HUDEP-2 (cell line): ENCODE data around the gene SLC22A2.
"Not testable (repeated sequence)": the region's sequence is repeated elsewhere in the genome, so short reads cannot be mapped to it uniquely, and the experiment has no call there.

ENCODE experiments used
- DNase-seq, 76 experiments: peaks; one replicate each; lab custom pipeline; 2025; ENCODE audit not compliant: unreplicated experiment in 76 of 76; lab: John Stamatoyannopoulos, UW

Gene SLC22A2

DNA sequence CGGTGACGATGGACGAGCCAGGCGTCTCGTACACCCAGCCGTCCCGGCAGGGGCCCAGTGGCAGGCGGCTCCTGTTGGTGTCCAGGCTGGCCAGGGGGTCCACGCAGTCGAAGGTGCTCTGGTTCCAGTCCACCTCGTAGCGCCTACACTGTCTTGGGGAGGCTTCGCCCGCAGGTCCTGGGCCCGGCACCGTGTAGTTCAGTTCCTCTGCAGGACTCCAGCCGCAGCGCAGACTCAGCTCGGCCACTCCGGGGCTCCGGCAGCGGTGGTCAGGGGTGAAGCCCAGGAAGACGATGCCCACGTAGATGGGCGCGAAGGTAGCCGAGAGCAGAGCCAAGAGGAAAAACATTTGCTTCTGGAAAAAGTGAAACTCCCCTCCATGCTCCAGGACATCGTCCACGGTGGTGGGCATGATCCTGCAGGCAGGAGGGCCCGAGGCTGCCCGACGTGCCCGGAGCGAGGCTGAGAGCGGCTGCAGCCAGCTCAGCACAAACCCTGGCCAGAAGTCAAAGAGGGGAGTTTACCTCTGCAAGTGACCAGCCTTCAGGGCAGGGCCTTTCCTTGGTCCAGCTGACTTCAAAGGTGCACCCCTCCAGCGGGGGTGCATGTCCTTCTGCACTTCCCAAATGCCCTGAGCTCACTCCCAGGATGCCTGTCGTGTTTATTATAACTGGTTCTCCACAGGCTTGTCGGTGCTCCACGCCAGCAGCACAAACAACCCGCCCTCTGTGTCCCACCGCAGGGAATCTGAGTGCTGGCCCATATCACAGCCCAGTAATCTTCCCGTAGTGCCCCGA lies at the start of gene SLC22A2:
TSS of gene SLC22A2 (minus strand) at position 476 of the 797 bp plus-strand sequence. CDS start at position 412, 64 bp downstream.
- no peak for DNase-seq

DNA sequence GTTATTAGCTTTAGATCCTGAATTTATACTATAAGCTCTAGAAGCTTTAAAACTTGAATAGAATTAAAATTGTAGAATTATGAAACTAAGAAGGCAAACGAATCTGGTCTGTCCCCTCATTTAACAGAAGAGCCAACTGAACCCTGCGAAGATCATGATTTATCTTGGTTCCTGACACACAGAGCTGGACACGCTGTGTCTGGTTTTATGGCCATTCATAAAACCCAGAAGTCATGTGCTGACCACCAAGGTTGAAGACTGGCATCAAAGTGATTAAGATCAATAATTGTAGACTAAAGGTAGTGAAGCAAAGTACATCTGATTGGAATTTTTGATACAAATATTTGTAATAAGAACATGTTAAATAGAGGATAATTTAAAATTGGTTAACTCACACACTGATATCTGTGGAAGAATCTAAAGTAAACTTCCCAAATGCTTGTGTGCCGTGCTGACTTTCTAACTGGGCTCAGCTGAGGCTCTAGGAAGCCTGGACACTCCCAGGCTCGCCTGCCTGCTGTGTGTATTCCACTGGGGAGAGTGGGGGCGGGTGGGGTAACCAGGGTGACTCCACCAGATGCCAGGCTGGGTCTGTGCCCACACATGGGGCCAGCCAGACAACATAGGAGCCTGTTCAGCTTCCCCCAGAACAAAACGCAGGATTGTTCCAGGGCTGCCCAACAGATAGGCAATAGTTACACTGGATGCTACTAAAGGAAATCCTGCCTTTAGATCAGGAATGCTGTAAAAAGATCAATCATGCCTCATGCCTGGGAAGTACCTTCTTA lies 47.5 kb upstream of the SLC22A2 start:
- no peak for DNase-seq

- DNase-seq: no peak
Measured at GRCh38 chr6:160303806-160304205, 45.2 kb upstream of the SLC22A2 start.

- not testable (repeated sequence) for DNase-seq
Measured at GRCh38 chr6:160302431-160303082, 43.9 kb upstream of the SLC22A2 start.

- DNase-seq: no peak
Measured at GRCh38 chr6:160301339-160301738, 42.7 kb upstream of the SLC22A2 start.

DNA sequence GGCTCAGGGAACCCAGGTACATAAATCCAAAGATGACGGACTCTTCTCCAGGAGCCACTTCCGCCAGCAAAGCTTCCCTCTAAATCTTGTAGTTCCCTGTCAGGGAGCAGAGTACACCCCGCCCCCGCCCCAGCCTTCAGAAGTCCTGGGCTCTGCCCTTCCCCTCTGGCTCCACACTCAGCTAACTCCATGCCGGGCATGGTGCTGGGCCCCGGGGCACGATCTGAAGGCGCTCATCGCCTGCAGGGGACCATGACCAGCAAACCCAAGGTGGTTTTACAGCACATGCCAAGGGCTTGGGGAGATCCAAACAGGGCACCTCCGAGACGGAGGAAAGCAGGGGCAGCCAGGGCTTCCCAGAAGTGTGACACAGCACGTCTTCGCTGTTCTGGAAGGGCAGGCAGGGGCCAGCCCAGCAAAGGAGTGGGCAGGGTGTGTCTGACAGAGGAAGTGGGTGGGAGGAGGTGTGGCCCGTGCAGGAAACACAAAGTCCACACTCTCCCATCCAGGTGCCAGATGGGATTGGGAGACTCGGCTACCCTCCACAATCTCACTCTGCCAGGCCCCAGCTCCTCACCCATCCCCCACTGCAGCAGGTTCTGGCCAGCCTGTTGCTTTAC lies 41.6 kb upstream of the SLC22A2 start:
- DNase-seq: no peak

DNA sequence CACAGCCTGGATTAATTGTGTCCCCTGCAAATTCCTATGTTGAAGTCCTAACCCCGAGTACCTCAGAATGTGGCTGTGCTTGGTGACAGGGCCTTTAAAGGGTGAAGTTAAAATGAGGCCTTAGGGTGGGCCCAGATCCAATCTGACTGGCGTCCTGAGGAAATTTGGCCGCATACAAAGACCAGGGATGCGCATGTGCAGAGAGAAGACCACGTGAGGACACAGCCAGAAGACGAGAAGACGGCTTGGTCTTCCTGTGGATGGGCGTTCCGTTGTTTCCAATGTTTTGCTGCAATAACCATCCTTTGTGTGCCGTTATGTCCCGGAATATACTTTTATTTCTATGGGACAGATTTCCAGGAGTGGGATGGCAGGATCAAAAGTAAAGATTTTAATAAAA lies 40.9 kb upstream of the SLC22A2 start:
- DNase-seq: no peak

- no peak for DNase-seq
Measured at GRCh38 chr6:160298121-160298520, 39.5 kb upstream of the SLC22A2 start.

GRCh38 chr6:160297310-160297709 lies 38.7 kb upstream of the SLC22A2 start:
- DNase-seq: no peak

DNA sequence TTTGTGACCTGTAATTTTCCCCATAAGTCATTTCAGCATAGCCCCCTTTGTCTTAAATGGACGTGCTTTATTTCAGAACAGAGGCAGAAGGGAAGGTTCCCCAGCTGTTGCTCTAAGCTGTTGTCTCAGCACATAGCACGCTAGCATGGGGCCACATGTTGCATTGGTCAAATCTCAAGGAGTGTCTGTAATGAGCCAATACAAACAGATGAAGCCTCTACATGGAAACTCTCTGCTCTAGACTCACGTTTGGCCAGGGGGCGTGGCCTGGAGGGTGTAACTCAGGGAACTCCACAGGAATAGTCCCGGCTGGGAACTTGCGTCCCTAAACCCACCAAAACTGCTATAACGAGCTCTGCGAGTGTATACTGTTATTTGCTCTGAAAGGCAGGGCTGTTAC lies 35.2 kb upstream of the SLC22A2 start:
- no peak for DNase-seq

DNA sequence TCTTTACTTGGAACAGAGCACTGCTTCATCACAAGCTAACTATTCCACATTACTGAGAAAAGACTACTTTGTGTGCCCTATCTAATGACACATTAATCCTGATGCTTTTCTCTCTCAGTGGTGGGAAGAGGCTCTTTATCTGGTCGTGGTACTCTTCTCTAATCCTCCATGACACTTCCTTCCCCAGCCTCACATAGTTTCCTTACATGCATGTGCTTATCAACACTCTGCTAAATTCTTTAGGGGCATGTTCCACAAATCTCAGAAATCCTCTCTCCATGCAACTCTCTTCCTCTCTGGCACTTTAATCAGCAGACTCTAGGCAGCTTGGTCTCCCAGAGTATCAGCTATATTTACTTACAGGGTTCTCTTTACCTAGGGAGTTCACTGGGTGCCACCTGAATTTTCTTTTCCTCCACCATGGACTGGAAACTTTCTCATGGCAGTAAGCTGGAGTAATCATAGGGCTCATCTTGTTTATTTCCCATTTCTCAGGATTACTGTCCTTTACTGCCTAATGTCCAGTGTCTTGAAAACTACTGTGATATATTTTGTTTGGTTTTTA lies 27.0 kb upstream of the SLC22A2 start:
- no peak for DNase-seq

DNA sequence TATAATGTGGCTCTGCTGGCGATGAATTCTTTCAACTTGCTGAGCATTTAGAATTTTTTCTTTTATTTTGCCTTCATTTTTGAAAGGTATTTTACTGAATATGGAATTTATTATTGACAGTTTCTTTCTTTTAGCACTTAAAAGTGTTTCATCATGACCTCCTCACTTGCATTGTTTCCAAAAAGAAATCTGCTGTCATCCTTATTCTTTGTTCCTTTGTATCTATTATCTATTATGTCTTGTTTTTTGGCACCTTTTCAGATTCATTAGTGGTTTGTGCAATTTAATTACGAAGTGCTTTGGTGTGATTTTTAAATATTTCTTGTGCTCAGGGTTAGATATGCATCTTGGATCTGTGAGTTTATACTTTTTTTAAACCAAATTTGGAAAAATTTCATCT lies 26.0 kb upstream of the SLC22A2 start:
- no peak for DNase-seq

- no peak for DNase-seq
Measured at GRCh38 chr6:160282444-160282843, 23.8 kb upstream of the SLC22A2 start.

GRCh38 chr6:160279850-160280249 lies 21.2 kb upstream of the SLC22A2 start:
- DNase-seq: no peak

DNA sequence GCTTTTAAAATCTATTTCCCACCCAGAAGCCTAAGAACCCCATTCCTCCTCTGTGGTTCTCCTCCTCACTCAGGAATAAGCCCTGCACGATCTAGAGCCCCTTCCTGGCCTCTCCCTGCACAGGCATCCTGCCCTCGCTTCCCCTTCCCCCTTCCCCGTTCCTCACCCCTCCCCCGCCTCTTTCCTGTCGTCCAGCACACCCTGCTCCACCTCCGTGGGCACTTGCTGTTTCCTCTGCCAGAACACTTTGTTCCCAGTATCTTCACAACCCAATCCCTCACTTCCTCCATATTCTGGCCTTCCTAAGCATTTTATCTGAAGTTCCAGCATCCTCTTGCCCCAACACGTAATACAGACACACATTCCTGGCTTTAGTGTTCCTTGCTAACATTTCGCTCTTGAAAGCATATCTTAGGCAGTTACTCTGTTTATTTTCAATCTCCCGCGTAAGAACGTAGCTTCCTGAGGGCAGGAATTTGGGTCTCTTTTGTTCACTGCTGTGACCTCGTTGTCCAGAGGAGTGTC lies 20.2 kb upstream of the SLC22A2 start:
- no peak for DNase-seq

DNA sequence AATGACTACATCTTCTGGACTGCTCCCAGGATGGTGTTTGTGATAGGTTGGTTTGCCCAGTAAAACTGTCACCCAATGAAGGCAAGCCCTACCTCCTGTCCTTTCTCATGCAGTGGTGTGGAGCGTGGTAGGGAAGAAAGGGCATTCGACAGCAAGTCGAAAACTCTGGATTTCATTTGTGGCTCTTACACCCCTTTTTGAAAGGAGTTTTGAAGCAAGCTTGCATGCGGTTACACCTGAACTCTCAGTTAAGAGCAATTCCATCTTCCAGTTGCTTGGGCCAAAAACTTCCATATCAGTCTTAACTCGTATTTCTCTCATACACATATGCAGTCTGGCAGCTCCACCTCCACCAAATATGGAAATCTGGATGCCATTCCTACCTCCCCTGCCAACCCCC lies 19.7 kb upstream of the SLC22A2 start:
- no peak for DNase-seq

DNA sequence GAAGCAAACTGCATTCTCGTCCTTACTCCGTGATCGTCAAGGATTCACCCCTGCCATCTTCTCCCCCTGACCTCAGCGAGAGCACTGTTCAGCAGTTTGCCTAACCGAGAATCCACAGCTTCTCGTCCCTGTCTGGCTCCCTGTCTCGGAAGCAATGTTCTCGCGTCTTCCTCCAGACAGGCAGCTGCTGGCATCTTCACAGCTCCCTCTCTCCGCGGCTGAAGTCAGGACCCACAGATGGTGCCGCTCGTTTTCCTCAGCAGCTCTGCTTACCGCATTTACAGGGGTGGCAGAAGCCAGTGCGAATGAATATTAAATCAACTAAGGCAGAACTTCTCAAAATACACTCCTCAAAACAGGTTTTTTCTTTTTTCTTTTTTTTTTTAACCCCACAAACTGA lies 18.9 kb upstream of the SLC22A2 start:
- no peak for DNase-seq

DNA sequence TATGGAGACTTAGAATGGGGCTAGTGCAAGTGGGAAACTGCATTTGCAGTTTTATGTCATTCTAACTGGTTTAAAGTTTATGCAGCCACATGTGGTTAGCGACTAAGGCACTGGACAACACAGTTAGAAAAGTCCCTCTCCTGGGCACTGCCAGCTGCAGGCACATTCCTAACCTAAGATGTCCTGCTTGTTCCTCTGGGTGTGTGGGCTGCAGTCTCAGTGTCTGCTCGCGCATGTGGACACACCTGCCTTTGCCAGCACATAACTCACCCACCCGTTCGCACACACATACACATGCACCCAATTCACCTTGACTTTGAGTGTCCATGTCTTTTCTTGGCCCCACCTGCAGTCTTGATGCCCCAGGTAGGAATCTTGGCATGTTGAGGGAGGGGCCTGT lies 18.5 kb upstream of the SLC22A2 start:
- no peak for DNase-seq

- no peak for DNase-seq
Measured at GRCh38 chr6:160276126-160276525, 17.5 kb upstream of the SLC22A2 start.

- DNase-seq: no peak
Measured at GRCh38 chr6:160275511-160276003, 16.9 kb upstream of the SLC22A2 start.
